Pancreas (tissue), 10 donors: Measurements from ENCODE around the gene ESRRB. TPM values are rescaled to one million over a fixed set of nuclear protein-coding genes. Genes with fewer than 3 reads are reported as not detected.

Experiments
- ATAC-seq, 4 donors: fragments of 200-7000 bp; cut with Tn5 transposase; one replicate each; pipeline versions ENCODE4 v1.8.0 to v1.9.1; 2020; ENCODE audit warnings: mild to moderate bottlenecking in 4 of 4, moderate library complexity in 4 of 4
- DNase-seq, 6 donors: peaks; one replicate each; pipeline ENCODE4 v3.0.0-alpha.2; 2020
- FAIRE-seq: peaks from 2 replicates; lab custom pipeline; 2012; peaks lifted over from hg19 to GRCh38; lab: Jason Lieb, UNC
- H3K27ac ChIP-seq, 4 donors: fragments of 200-600 bp; sonication (generic); 1 replicate in 3 of 4; 2 replicates in 1 of 4; pipeline versions ENCODE4 v1.5.0 to v1.8.0; 2020
- H3K27me3 ChIP-seq, 4 donors: fragments of 200-600 bp; one replicate each; pipeline ENCODE4 v1.8.0; 2021
- H3K36me3 ChIP-seq, 3 donors: fragments of 200-600 bp; sonication (generic) in 1 of 3; one replicate each; pipeline versions ENCODE4 v1.5.0 to v1.8.0; 2020 to 2021
- H3K4me1 ChIP-seq, 3 donors: fragments of 200-600 bp; one replicate each; pipeline ENCODE4 v1.8.0; 2021
- H3K4me3 ChIP-seq, 4 donors: fragments of 200-600 bp; sonication (generic) in 2 of 4; one replicate each; pipeline versions ENCODE4 v1.5.0 to v1.8.0; 2020 to 2021
- H3K9me3 ChIP-seq, 4 donors: fragments of 200-600 bp; one replicate each; pipeline ENCODE4 v1.8.0; 2021
- WGBS, 2 donors: extraction: QIAGEN DNeasy Blood & Tissue Kit; methylation state at CpG; one replicate each; pipeline ENCODE4 v1.1.7; 2013; 5-methylcytosine and 5-hydroxymethylcytosine counted together
- intact Hi-C, 3 donors: fragments of 100-400 bp; cut with DNase I; formaldehyde crosslinking; loops; one replicate each; pipeline versions ENCODE4 v1.11.1 to v1.14.2; 2022
- polyA plus RNA-seq, 2 donors: library from polyadenylated mRNA; stranded (reverse); fragments of 200-250 nt; gene quantifications; one replicate each; pipeline ENCODE4 v1.2.3, GENCODE V29; 2013
- total RNA-seq, 6 donors: library from RNA; stranded (reverse); fragmentation: NEBNext Ultra II Directional in 4 of 6; extraction: Animal tissue kit (Norgen Biotek cat#: 25700) in 4 of 6; gene quantifications; one replicate each; pipeline versions ENCODE4 v1.2.1 to v1.2.4, GENCODE V29; 2021 to 2023
- TF ChIP-seq, protein P1 (sequence below), 4 donors: fragments of 200-600 bp; sonication (generic) in 3 of 4; IDR thresholded peaks; one replicate each; pipeline versions ENCODE4 v1.5.0 to v1.8.0; 2021; ENCODE audit warnings: antibody characterized with exemption in 4 of 4
- donor health status: healthy with polysubstance abuse.
- donor health status: DM: no; HTN: no; CAD: no; lungs with moderate emphysema.
- donor health status: DM: no; HTN: no; CAD: no.
- donor health status: control.
- donor health status: control.
- donor health status: Bipolar disorder and iron deficiency.
- donor health status: DM: yes; HTN: yes; CAD: no.
- donor health status: DM: no; HTN: no; CAD: no.
- donor health status: DM: no; HTN: no; CAD: no.
- donor health status: DM: yes; HTN: yes; CAD: no.

The ESRRB gene
- total and polyA plus RNA-seq, 8 donors, result 0.14 to 0.85 (median 0.50) TPM; not detected in 2

DNA sequence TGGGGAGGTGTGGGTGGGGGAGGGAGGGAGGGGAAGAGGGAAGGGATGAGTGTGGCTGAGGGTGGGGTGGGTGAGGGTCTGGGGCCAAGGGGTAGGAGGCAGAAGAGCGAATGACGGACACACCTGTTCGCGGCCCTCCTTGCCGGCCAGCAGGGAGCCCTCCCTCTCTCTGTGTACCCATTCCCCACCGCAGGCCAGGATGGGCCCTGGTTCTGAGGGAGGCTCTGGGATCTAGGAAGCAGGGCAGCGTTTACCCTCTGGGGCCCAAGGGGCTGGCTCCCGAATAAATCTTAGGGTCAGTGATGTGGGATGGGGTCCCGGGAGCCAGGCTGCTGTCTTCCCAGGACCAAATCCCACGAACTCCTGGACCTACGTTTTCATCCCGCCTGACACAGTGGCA, 46.0 kb upstream of the ESRRB start:
- FAIRE-seq (no peak), DNase-seq (no peak)

DNA sequence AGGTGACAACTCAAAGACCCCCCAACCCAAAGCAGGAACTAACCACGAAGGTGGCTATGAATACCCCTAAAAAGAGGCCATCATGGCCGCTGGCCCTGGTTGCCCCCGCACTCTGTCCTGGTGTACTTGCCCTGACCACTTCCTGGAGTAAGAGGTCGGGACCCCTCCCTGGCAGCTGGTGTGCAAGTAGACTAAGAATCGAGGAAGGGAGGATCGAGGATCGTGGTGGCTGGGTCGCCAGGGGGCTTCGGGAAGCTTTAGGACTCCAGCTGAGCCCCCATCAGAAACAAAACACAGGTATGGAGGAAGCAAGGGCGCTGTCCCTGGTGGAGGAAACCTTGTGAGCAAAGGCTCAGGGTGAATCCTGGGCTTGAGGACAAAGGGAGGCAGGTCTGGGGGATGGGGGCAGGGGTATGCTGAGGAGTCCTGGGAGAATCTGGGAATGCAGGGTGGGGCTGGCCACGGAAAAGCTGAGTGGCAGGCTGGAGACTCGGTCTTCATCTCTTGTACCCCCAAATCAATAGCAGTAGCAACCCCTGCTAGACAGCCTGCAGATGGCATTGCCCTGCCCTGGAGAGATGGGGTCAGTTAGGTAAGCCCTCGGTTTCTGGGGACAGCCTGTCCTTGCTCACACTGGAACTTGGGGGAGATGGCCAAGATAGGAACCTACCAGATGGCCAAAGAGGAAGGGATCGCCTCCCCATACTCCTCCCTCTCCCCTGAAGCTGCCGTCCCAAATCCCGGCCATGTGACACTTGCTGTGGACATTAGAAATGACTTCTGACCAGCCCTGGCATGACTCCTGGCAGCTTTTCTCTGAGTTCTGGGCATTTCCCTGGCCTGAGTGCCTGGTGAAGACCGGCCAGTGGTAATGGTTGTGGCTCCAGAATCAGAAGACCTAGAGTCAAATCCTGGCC, 45.3 kb upstream of the ESRRB start:
- ATAC-seq (no peak), FAIRE-seq (no peak), DNase-seq (no peak)
- Histone ChIP-seq H3K4me1 (no peaks in the 10 kb centered on the region), H3K27ac (no peak overlapping the region), H3K36me3 (no peaks in the 10 kb centered on the region), H3K9me3 (no peaks in the 10 kb centered on the region), H3K27me3 (no peaks in the 10 kb centered on the region), H3K4me3 (no peak overlapping the region)
- intact Hi-C loops, result no loop called here
- WGBS, 2 donors, result 63 to 64% methylated on average over 17 of the region's 17 CpGs
- TF ChIP-seq, protein P1, sequence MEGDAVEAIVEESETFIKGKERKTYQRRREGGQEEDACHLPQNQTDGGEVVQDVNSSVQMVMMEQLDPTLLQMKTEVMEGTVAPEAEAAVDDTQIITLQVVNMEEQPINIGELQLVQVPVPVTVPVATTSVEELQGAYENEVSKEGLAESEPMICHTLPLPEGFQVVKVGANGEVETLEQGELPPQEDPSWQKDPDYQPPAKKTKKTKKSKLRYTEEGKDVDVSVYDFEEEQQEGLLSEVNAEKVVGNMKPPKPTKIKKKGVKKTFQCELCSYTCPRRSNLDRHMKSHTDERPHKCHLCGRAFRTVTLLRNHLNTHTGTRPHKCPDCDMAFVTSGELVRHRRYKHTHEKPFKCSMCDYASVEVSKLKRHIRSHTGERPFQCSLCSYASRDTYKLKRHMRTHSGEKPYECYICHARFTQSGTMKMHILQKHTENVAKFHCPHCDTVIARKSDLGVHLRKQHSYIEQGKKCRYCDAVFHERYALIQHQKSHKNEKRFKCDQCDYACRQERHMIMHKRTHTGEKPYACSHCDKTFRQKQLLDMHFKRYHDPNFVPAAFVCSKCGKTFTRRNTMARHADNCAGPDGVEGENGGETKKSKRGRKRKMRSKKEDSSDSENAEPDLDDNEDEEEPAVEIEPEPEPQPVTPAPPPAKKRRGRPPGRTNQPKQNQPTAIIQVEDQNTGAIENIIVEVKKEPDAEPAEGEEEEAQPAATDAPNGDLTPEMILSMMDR (IDR thresholded peaks at IDR 0.05), result no peak

More for the DNA sequence above, 46.0 kb upstream of the ESRRB start:
- intact Hi-C loops, result no loop called here
- Histone ChIP-seq H3K27ac (no peak overlapping the region), H3K36me3 (no peaks in the 10 kb centered on the region), H3K4me3 (no peak overlapping the region), H3K4me1 (no peaks in the 10 kb centered on the region), H3K9me3 (no peaks in the 10 kb centered on the region), H3K27me3 (no peaks in the 10 kb centered on the region)
- no peak for ATAC-seq
- TF ChIP-seq, protein P1 (IDR thresholded peaks at IDR 0.05), result no peak
- 36 to 53% methylated on average over 8 to 12 of the region's 12 CpGs for WGBS, 2 donors

DNA sequence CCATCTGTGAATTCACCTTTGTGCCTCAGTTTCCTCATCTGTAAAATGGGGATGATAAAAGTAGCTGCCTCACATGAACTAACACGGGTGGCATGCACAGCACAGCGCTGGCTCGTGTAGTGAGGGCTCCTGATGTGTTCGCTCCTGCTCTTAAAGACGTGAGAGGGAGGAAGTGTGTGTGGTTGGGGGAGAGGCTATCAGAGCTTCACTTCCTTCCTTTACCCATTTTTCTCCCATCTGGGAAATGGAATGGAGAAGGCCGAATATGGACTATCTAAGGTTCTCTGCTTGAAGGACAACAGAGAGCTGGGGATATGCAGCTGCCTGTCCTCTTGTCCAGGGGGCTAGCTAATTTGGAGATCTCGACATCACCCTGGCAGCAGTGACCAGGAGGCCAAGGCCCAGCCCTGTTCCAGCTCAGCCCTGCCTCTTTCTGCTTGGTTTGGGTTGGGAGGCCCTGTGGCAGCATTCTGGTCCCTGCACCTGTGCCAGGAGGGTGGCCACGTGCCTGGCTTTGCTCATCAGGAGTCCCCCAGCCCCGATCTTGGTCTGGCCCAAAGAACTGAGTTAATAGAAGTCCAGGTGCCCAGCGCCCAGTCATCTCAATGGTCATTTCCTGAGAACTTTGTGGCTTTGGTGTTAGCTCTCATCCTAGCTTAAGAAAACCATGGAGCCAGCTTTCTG, 44.5 kb upstream of the ESRRB start:
- ATAC-seq (no peak), DNase-seq (no peak), FAIRE-seq (no peak)
- intact Hi-C loops, result no loop called here
- Histone ChIP-seq H3K9me3 (no peaks in the 10 kb centered on the region), H3K4me3 (no peak overlapping the region), H3K27ac (no peak overlapping the region), H3K4me1 (no peaks in the 10 kb centered on the region), H3K27me3 (no peaks in the 10 kb centered on the region), H3K36me3 (no peaks in the 10 kb centered on the region)
- 76 to 77% methylated on average over 10 of the region's 10 CpGs for WGBS, 2 donors
- TF ChIP-seq, protein P1 (IDR thresholded peaks at IDR 0.05), result no peak

DNA sequence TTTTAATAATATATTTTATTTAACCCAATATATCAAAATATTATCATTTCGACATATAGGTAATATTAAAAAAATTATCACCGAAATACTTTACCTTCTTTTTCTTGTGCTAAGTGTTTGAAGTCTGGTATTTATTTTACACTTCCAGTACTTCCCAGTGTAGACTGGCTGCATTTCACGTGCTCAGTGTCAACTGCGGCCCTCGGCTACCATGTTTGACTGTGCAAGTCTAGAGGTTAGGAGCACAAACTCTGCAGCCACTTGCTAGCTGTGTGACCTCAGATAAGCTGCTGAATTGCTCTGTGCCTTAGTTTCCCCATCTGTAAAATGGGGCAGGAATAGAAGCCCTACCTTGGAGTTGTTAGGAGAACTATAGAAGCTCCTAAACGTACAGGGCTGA, 42.3 kb upstream of the ESRRB start:
- no peaks in the 10 kb centered on the region for H3K36me3 ChIP-seq
- no peak overlapping the region for H3K4me3 ChIP-seq
- no peaks in the 10 kb centered on the region for H3K27me3 ChIP-seq
- FAIRE-seq (no peak), ATAC-seq (no peak), DNase-seq (no peak)
- no peak overlapping the region for H3K27ac ChIP-seq
- 80 to 93% methylated on average over 6 of the region's 6 CpGs for WGBS, 2 donors
- TF ChIP-seq, protein P1 (IDR thresholded peaks at IDR 0.05), result no peak
- no peaks in the 10 kb centered on the region for H3K9me3 ChIP-seq
- no peaks in the 10 kb centered on the region for H3K4me1 ChIP-seq
- intact Hi-C loops, result no loop called here
